Ishikawa (cell line): ENCODE data around the gene MAP1LC3A.

Experiments
- CEBPB ChIP-seq: IDR thresholded peaks from 2 replicates; pipeline ENCODE4 v1.6.1; 2012
- CREB1 ChIP-seq: IDR thresholded peaks from 2 replicates; pipeline ENCODE4 v1.6.1; 2012; ENCODE audit warnings: low read depth
- EGR1 ChIP-seq: IDR thresholded peaks from 2 replicates; pipeline ENCODE4 v1.6.1; 2012
- EP300 ChIP-seq: IDR thresholded peaks from 2 replicates; pipeline ENCODE4 v1.6.1; 2012; ENCODE audit warnings: borderline replicate concordance
- FOXM1 ChIP-seq: IDR thresholded peaks from 2 replicates; pipeline ENCODE4 v1.6.1; 2012; ENCODE audit warnings: low read depth, borderline replicate concordance
- NFIC ChIP-seq: IDR thresholded peaks from 2 replicates; pipeline ENCODE4 v1.6.1; 2012
- RAD21 ChIP-seq: IDR thresholded peaks from 2 replicates; pipeline ENCODE4 v1.6.1; 2012; ENCODE audit warnings: low read depth
- TAF1 ChIP-seq: IDR thresholded peaks from 2 replicates; pipeline ENCODE4 v1.6.1; 2012; ENCODE audit warnings: low read depth, mild to moderate bottlenecking
- TCF12 ChIP-seq: IDR thresholded peaks from 2 replicates; pipeline ENCODE4 v1.6.1; 2012; ENCODE audit warnings: low read depth
- TEAD4 ChIP-seq: IDR thresholded peaks from 2 replicates; pipeline ENCODE4 v1.6.1; 2012
- USF1 ChIP-seq: IDR thresholded peaks from 2 replicates; pipeline ENCODE4 v1.6.1; 2012
- YY1 ChIP-seq: IDR thresholded peaks from 2 replicates; pipeline ENCODE4 v1.6.1; 2012; ENCODE audit warnings: low read depth
- ZBTB7A ChIP-seq: IDR thresholded peaks from 2 replicates; pipeline ENCODE4 v1.6.1; 2012; ENCODE audit warnings: low read depth
- TF ChIP-seq, protein P1 (sequence below): IDR thresholded peaks from 2 replicates; pipeline ENCODE4 v1.6.1; 2012; ENCODE audit warnings: low read depth, mild to moderate bottlenecking
- TF ChIP-seq, protein P2 (sequence below): IDR thresholded peaks from 2 replicates; pipeline ENCODE4 v1.6.1; 2012

Gene MAP1LC3A

GRCh38 chr20:34517114-34517505 lies 41.4 kb upstream of the MAP1LC3A start:
- TF ChIP-seq USF1, result no peak
- TF ChIP-seq, protein P1, sequence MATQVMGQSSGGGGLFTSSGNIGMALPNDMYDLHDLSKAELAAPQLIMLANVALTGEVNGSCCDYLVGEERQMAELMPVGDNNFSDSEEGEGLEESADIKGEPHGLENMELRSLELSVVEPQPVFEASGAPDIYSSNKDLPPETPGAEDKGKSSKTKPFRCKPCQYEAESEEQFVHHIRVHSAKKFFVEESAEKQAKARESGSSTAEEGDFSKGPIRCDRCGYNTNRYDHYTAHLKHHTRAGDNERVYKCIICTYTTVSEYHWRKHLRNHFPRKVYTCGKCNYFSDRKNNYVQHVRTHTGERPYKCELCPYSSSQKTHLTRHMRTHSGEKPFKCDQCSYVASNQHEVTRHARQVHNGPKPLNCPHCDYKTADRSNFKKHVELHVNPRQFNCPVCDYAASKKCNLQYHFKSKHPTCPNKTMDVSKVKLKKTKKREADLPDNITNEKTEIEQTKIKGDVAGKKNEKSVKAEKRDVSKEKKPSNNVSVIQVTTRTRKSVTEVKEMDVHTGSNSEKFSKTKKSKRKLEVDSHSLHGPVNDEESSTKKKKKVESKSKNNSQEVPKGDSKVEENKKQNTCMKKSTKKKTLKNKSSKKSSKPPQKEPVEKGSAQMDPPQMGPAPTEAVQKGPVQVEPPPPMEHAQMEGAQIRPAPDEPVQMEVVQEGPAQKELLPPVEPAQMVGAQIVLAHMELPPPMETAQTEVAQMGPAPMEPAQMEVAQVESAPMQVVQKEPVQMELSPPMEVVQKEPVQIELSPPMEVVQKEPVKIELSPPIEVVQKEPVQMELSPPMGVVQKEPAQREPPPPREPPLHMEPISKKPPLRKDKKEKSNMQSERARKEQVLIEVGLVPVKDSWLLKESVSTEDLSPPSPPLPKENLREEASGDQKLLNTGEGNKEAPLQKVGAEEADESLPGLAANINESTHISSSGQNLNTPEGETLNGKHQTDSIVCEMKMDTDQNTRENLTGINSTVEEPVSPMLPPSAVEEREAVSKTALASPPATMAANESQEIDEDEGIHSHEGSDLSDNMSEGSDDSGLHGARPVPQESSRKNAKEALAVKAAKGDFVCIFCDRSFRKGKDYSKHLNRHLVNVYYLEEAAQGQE, result no peak

DNA sequence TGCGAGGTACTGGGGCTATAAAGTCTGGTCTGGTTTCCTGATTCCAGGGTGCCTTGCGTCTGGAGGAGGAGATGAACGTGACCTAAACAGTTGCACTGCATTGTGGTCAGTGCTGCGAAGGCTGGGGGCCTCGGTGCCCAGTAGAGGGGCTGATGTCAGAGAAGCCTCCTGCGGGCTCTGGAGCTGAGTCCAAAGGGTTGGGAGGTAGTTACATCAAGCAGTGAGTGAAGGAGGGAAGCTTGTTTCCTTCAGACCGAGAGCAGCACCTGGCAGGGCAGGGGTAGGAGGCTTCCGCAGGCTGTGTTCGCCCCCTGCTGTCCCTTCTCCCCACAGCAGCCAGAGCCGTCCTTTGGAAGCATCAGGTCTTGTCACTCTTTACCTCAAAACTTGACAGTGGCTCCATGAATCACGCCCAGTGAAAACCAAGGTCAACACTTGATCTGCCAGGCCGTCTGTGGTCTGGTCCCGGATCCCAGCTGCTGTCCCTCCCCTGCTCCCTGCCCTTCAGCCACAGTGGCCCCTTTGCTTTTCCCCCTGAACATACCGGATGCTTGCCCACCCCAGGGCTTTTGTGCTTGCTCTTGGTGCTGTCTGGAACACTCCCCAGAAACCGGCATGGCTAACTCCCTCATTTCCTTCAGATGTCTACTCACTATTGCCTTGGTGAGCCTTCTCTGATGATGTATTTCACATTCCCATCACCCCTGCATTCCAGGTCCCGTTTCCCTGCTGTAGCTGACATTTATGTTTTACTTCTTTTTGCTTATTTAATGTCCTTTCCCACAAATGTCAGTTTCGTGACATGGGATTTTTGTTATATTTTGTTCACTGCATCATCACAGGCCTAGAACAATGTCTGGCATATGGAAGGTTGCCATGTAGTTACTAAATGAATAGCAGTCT lies 35.3 kb upstream of the MAP1LC3A start:
- TF ChIP-seq NFIC, result no peak
- peak; percentile 66 for TF ChIP-seq RAD21

- TF ChIP-seq NFIC (no peak), ZBTB7A (no peak), TAF1 (no peak), FOXM1 (no peak), EGR1 (no peak), TEAD4 (no peak), CEBPB (no peak), RAD21 (no peak), TCF12 (no peak)
- TF ChIP-seq, protein P2, sequence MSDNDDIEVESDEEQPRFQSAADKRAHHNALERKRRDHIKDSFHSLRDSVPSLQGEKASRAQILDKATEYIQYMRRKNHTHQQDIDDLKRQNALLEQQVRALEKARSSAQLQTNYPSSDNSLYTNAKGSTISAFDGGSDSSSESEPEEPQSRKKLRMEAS, result no peak
These were observed 34.1 kb upstream of the MAP1LC3A start for GRCh38 chr20:34524426-34524825.

DNA sequence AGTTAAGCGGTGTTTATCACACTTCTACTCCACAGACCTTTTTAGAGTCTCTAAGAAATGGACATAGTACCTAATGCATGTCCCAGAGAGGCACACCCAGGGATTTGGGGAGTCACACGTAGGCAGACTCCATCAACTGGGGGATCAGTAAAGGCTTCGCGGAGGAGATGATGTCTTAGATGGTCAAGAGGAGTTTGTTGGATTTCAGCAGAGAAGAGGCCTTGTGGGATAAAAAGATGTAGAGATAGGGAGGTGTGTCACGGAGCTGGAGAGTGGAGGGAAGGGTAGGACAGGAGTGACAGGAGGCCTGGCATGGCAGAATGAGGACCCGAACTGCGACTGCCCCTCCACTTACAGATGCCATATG lies 33.2 kb upstream of the MAP1LC3A start:
- TF ChIP-seq EGR1 (no peak), TAF1 (no peak)

DNA sequence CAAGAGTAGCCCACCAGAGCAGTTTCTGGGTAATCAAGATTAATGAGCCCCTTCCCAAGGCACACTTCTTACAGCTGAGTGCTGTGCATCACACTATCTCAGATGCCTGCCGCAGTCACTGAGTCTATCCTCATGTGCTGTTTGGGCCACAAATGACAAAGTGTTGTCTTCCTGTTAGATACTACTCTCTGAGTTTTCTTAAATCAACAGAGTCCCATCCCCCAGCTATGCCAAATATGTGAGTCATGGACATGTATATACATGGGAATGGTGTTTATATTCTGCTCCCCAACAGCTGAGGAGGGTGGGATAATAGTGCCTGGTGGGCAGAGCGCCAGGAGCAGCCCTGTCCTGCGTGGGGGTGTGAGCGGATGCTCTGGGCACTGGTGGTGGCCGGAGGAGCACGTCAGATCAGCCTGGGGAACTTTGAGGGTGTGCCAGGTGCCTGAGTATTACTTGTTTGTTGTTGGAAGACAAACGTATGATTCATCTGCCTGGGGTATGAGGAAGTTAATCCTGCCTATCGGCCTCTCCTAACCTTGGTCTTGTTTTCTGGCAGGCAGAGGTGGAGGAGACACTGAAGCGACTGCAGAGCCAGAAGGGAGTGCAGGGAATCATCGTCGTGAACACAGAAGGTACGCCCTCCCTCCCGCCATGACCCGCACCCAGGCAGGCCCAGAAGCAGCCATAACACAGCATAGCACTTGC lies 32.7 kb upstream of the MAP1LC3A start:
- TF ChIP-seq ZBTB7A (no peak), TCF12 (no peak), NFIC (peak; percentile 64; the same call in 1 of the 2 replicates), TEAD4 (peak; percentile 57), YY1 (no peak), EP300 (no peak), CEBPB (no peak), CREB1 (no peak)
- TF ChIP-seq, protein P1, result no peak
- TF ChIP-seq, protein P2, result no peak

GRCh38 chr20:34526466-34526865 lies 32.1 kb upstream of the MAP1LC3A start:
- TF ChIP-seq TEAD4, result no peak
- TF ChIP-seq RAD21, result no peak
- no peak for TF ChIP-seq CEBPB
- TF ChIP-seq EP300, result no peak
- no peak for TF ChIP-seq CREB1
- TF ChIP-seq, protein P1, result no peak
- no peak for TF ChIP-seq ZBTB7A
- TF ChIP-seq YY1, result no peak
- TF ChIP-seq NFIC, result no peak
- TF ChIP-seq EGR1, result no peak
